ENCODE results near the gene OSBP. TPM values are rescaled to one million over a fixed set of nuclear protein-coding genes. Genes with fewer than 3 reads are reported as not detected.
"Not testable (repeated sequence)": the region's sequence is repeated elsewhere in the genome, so short reads cannot be mapped to it uniquely, and the experiment has no call there.

Gene OSBP
- total and polyA plus RNA-seq, 2 experiments from 2014 or later: 11.0 to 39.3 TPM

- H3K9me3 Mint-ChIP-seq; H3K4me1 ChIP-seq (ENCODE audit: insufficient read depth); H3F3A ChIP-seq (replicated peaks; ENCODE audit: low read depth); H2AFZ ChIP-seq; H3K27ac Mint-ChIP-seq; H3K4me2 ChIP-seq; H3K9me2 ChIP-seq (ENCODE audit: insufficient read depth); H3K4me3 Mint-ChIP-seq; H3K4me3 ChIP-seq; H3K27ac ChIP-seq (ENCODE audit: low read depth); H3K27me3 ChIP-seq (ENCODE audit: insufficient read depth); H3K36me3 ChIP-seq (ENCODE audit: insufficient read depth); H3K27me3 Mint-ChIP-seq (ENCODE audit: insufficient read depth, low read depth, poor library complexity); DNase-seq (ENCODE audit: low spot score); H3K36me3 Mint-ChIP-seq (ENCODE audit: low read depth); ATAC-seq; H4K20me1 ChIP-seq (replicated peaks; ENCODE audit: insufficient read depth); H3K79me2 ChIP-seq (replicated peaks; ENCODE audit: insufficient read depth): not testable (repeated sequence)
- peaks cover 15% of the 10 kb centered on the region; the same call in 2 of the 3 replicates for H3K4me1 Mint-ChIP-seq
- peak in 1 of 2 experiments; percentile 30; a peak in 1 of 4 replicates for TF ChIP-seq CTCF (conservative IDR thresholded peaks at IDR 0.05; ENCODE audit: low read depth in 2 of 2)
Measured at GRCh38 chr11:59626969-59627368, 11.4 kb upstream of the OSBP start.

DNA sequence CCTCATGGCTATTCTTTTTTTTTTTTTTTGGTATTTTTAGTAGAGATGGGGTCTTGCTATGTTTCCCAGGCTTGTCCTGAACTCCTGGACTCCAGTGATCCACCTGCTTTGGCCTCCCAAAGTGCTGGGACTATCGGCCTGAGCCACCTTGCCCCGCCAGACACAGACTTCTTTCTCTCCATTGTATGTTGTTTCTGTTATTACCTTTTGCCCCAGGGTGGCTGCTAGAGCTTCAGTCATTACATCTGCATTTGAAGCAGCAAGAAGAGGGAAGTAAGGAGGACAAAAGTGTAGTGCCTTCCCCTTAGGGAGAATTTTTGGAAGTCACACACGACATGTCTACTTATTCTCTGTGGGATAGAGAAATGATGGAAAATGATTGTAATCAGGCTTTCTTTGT is 10.1 kb upstream of the OSBP start:
- Mint-ChIP-seq H3K4me3 (no peak overlapping the region), H3K9me3 (no peaks in the 10 kb centered on the region), H3K27me3 (ENCODE audit: insufficient read depth, low read depth, poor library complexity) (peaks cover 2% of the 10 kb centered on the region), H3K36me3 (ENCODE audit: low read depth) (no peaks in the 10 kb centered on the region), H3K4me1 (peaks cover 15% of the 10 kb centered on the region; the same call in 2 of the 3 replicates), H3K27ac (peak overlapping the region; percentile 8)
- no peaks in the 10 kb centered on the region for H3K79me2 ChIP-seq (replicated peaks; ENCODE audit: insufficient read depth)
- H3K4me1 ChIP-seq (ENCODE audit: insufficient read depth): no peaks in the 10 kb centered on the region
- no peaks in the 10 kb centered on the region for H3K9me2 ChIP-seq (ENCODE audit: insufficient read depth)
- H3K4me3 ChIP-seq: no peak overlapping the region
- H3K27me3 ChIP-seq (ENCODE audit: insufficient read depth): no peaks in the 10 kb centered on the region
- no peak for DNase-seq (ENCODE audit: low spot score)
- H4K20me1 ChIP-seq (replicated peaks; ENCODE audit: insufficient read depth): no peaks in the 10 kb centered on the region
- H3F3A ChIP-seq (replicated peaks; ENCODE audit: low read depth): no peaks in the 10 kb centered on the region
- no peak overlapping the region for H3K27ac ChIP-seq (ENCODE audit: low read depth)
- ATAC-seq: peak; percentile 55
- H3K36me3 ChIP-seq (ENCODE audit: insufficient read depth): no peaks in the 10 kb centered on the region
- H2AFZ ChIP-seq: no peak overlapping the region
- H3K4me2 ChIP-seq: no peak overlapping the region
- TF ChIP-seq EZH2 (IDR thresholded peaks at IDR 0.05; ENCODE audit: low read depth, unreplicated experiment): no peak
- no peak for TF ChIP-seq JUNB (IDR thresholded peaks at IDR 0.05; ENCODE audit: unreplicated experiment)
- no peak for TF ChIP-seq EZH2phosphoT487 (IDR thresholded peaks at IDR 0.05; ENCODE audit: unreplicated experiment)
- TF ChIP-seq, protein P1, sequence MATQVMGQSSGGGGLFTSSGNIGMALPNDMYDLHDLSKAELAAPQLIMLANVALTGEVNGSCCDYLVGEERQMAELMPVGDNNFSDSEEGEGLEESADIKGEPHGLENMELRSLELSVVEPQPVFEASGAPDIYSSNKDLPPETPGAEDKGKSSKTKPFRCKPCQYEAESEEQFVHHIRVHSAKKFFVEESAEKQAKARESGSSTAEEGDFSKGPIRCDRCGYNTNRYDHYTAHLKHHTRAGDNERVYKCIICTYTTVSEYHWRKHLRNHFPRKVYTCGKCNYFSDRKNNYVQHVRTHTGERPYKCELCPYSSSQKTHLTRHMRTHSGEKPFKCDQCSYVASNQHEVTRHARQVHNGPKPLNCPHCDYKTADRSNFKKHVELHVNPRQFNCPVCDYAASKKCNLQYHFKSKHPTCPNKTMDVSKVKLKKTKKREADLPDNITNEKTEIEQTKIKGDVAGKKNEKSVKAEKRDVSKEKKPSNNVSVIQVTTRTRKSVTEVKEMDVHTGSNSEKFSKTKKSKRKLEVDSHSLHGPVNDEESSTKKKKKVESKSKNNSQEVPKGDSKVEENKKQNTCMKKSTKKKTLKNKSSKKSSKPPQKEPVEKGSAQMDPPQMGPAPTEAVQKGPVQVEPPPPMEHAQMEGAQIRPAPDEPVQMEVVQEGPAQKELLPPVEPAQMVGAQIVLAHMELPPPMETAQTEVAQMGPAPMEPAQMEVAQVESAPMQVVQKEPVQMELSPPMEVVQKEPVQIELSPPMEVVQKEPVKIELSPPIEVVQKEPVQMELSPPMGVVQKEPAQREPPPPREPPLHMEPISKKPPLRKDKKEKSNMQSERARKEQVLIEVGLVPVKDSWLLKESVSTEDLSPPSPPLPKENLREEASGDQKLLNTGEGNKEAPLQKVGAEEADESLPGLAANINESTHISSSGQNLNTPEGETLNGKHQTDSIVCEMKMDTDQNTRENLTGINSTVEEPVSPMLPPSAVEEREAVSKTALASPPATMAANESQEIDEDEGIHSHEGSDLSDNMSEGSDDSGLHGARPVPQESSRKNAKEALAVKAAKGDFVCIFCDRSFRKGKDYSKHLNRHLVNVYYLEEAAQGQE (IDR thresholded peaks at IDR 0.05; ENCODE audit: unreplicated experiment): no peak
- no peak for TF ChIP-seq POLR2AphosphoS5 (IDR thresholded peaks at IDR 0.05; ENCODE audit: low read depth)
- TF ChIP-seq ZNF331 (CRISPR knock-in tag; IDR thresholded peaks at IDR 0.05; ENCODE audit: low read depth): no peak
- TF ChIP-seq ZNF114 (CRISPR knock-in tag; IDR thresholded peaks at IDR 0.05): no peak
- TF ChIP-seq CREB1 (CRISPR knock-in tag; IDR thresholded peaks at IDR 0.05; ENCODE audit: low read depth): no peak
- no peak for TF ChIP-seq CTCF (conservative IDR thresholded peaks at IDR 0.05; ENCODE audit: low read depth in 2 of 2)
